ENCODE results near the gene FAM167B. TPM values are rescaled to one million over a fixed set of nuclear protein-coding genes. Genes with fewer than 3 reads are reported as not detected.
A peak's percentile ranks its signal among the peaks of the same experiment; 100 is the strongest.

Gene FAM167B
- total RNA-seq, 1 donor from 2014 or later, result 3.8 TPM

DNA sequence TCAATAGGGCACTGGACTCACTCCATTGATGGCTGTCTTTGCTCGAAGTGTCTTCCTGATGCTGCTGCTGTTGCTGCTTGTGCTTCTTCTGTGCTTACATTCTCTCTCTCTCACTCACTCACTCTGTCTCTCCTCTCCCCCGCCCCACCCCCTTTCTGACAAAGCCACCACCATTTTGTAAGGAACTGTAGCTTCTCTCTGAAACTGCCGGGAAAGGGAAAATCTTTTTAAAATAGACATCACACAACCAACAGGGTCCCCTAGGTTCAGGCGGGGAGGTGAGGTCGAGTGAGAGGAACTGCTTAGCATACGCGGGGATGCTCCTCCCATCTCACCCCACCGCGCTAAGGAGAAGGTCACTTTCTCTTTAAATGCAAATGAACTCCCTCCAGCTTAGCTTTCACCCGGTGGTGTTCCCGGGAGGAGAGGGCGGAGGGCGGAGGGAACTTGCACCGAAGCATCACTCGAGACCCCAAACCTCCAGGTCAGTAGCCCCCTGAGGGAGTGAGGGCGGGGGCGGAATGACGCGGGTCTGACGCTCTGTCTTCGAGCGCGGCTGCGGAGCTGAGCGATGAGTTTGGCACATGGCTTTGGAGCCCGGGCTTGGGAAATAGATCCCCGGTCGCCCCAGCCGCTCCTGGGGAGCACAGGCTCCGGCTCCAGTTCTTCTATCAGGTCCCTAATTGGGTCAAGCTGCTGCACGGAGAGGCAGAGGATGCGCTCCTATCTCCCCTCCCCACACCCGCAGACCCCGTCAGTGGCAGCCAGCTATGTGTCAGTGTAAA lies 46.6 kb upstream of the FAM167B start, which contains the start of gene CCDC28B:
Gene CCDC28B (plus strand): TSS at position 370 of the 785 bp plus-strand sequence. CDS start 1,341 bp downstream, outside the sequence.
- no peaks in the 10 kb centered on the region for H3K9me3 Mint-ChIP-seq (ENCODE audit: low read depth)
- no peak for DNase-seq (ENCODE audit: low spot score, unreplicated experiment)
- peak within 1 kb of the TSS; percentile 84 for H3K4me3 Mint-ChIP-seq (ENCODE audit: low read depth)
- peaks cover 3% of the 10 kb centered on the region for H3K36me3 Mint-ChIP-seq (ENCODE audit: insufficient read depth)
- H3K4me1 Mint-ChIP-seq (ENCODE audit: low read depth), result peaks cover 14% of the 10 kb centered on the region
- H3K27ac Mint-ChIP-seq, result peak within 1 kb of the TSS; percentile 71
- no peaks in the 10 kb centered on the region for H3K27me3 Mint-ChIP-seq
- TF ChIP-seq, protein P1, sequence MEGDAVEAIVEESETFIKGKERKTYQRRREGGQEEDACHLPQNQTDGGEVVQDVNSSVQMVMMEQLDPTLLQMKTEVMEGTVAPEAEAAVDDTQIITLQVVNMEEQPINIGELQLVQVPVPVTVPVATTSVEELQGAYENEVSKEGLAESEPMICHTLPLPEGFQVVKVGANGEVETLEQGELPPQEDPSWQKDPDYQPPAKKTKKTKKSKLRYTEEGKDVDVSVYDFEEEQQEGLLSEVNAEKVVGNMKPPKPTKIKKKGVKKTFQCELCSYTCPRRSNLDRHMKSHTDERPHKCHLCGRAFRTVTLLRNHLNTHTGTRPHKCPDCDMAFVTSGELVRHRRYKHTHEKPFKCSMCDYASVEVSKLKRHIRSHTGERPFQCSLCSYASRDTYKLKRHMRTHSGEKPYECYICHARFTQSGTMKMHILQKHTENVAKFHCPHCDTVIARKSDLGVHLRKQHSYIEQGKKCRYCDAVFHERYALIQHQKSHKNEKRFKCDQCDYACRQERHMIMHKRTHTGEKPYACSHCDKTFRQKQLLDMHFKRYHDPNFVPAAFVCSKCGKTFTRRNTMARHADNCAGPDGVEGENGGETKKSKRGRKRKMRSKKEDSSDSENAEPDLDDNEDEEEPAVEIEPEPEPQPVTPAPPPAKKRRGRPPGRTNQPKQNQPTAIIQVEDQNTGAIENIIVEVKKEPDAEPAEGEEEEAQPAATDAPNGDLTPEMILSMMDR (IDR thresholded peaks at IDR 0.05; ENCODE audit: unreplicated experiment), result no peak

DNA sequence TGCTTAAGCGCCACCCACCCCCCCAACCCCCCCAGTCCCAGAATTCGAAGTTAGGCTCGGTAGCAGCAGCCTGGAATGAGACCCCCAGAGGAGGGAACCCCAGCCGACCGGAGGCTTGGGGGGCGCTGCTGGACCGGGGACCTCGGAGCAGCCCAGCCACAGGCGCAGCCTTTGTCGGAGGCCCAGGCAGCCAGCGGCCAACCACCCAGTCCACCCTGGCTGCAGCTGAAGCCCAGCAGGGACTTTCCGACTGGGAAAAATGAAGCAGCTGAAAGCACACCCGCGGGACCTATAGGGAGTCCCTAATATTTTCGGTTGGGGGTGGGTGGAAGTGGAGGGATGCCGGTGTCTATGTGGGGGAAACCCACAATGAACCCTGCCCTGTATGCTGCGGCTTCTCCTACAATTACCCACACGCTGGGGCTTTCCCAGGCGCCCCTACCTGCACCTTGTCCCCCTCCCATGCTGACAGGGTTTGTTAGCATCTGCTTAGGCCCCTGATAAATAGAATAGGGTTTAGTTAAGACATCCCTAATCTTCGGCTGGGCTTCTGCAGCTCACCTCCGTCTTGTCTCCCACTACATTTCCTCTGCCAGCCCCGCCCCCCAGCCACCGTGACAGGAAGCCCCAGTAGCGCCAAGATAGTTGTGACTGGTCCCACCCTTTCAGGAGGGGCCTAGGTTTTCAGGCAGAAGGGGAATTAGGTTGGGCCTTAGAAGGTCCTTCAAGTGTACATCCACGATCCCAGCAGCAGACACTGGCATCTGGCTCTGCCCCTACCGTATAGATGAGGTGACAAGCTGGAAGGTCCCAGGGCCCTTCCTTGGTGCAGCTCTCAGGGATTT lies 45.8 kb upstream of the FAM167B start:
- H3K27ac Mint-ChIP-seq, result peak overlapping the region; percentile 71

DNA sequence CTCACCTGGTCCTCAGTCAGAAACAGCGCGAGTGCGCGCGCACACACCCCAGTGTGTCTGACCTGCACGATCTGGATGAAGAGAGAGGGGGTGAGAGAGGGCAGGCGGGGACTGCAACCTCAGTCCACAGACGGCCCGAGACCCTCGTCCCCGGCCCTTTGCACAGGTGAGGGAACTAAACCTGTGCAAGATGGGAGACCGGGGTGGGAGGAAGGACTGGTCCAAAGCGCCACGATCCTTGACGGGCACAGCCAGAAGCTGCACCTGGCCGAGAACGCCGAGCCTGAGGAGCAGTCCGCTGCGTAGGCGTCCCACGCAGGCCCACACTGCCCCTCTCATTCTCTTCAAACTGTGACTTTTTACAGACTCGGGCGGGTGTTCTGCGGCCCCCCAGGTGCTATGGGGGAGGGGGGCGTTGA lies 42.1 kb upstream of the FAM167B start:
- peak overlapping the region; percentile 88 for H3K4me3 Mint-ChIP-seq (ENCODE audit: low read depth)
- no peaks in the 10 kb centered on the region for H3K27me3 Mint-ChIP-seq
- DNase-seq (ENCODE audit: low spot score, unreplicated experiment), result no peak
- H3K4me1 Mint-ChIP-seq (ENCODE audit: low read depth), result peaks cover 19% of the 10 kb centered on the region
- no peaks in the 10 kb centered on the region for H3K9me3 Mint-ChIP-seq (ENCODE audit: low read depth)
- H3K36me3 Mint-ChIP-seq (ENCODE audit: insufficient read depth), result peaks cover 1% of the 10 kb centered on the region
- H3K27ac Mint-ChIP-seq, result peak overlapping the region; percentile 94
- TF ChIP-seq, protein P1 (IDR thresholded peaks at IDR 0.05; ENCODE audit: unreplicated experiment), result no peak

More for the DNA sequence above, 45.8 kb upstream of the FAM167B start:
- peak; percentile 38 for DNase-seq (ENCODE audit: low spot score, unreplicated experiment)
- TF ChIP-seq, protein P1 (IDR thresholded peaks at IDR 0.05; ENCODE audit: unreplicated experiment), result peak; percentile 15
- Mint-ChIP-seq H3K9me3 (ENCODE audit: low read depth) (no peaks in the 10 kb centered on the region), H3K36me3 (ENCODE audit: insufficient read depth) (peaks cover 3% of the 10 kb centered on the region), H3K27me3 (no peaks in the 10 kb centered on the region), H3K4me3 (ENCODE audit: low read depth) (peak overlapping the region; percentile 84), H3K4me1 (ENCODE audit: low read depth) (peaks cover 18% of the 10 kb centered on the region)

DNA sequence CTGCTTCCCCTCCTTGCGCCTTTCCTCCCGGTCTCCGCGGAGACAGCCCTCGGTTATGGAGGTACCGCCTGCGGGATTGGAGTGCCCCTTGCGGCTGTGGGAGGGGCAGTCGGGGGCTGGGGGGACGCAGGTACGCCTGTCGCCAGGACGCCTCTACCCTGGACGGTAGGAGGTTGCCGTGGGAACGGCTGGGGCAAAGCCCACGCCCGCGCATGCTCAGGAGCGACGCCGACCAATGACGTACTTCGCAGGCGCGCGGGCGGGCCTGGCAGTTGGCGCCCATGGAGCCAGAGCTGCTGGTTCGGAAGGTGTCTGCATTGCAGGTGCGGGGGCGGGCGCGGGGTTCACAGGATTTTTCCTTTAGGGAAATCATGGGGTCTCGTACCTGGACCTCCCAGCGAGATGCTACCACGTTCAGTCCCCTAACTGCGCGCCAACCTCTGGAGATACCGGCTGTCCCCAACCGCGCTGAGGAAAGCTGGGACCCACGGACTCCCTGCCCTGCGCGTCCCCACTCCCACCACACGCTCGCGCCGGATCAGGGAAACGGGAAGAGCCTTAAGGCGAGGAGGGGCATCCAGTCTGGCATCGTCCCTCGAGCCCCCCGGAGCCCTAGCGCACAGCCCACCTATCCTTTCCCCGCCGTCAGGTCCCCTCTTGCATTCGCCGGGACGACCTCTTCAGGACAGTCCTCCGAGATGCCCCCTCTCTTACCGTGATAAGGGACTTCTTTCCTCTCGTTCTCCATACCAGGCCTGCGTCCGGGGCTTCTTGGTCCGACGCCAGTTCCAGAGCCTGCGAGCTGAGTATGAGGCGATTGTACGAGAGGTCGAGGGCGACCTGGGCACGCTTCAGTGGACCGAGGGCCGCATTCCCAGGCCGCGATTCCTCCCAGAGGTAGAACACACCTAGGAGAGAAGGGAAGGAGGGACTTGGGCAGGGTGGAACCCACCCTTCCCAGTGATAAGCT lies 41.3 kb upstream of the FAM167B start, which contains the start of gene IQCC:
Gene IQCC (plus strand): TSS at position 271 of the 970 bp plus-strand sequence. CDS start 11 bp downstream, at position 282.
- H3K27me3 Mint-ChIP-seq, result no peaks in the 10 kb centered on the region
- TF ChIP-seq, protein P1 (IDR thresholded peaks at IDR 0.05; ENCODE audit: unreplicated experiment), result peak; percentile 48
- H3K27ac Mint-ChIP-seq, result peak within 1 kb of the TSS; percentile 94
- no peaks in the 10 kb centered on the region for H3K9me3 Mint-ChIP-seq (ENCODE audit: low read depth)
- H3K4me3 Mint-ChIP-seq (ENCODE audit: low read depth), result peak within 1 kb of the TSS; percentile 88
- peaks cover 1% of the 10 kb centered on the region for H3K36me3 Mint-ChIP-seq (ENCODE audit: insufficient read depth)
- peaks cover 13% of the 10 kb centered on the region for H3K4me1 Mint-ChIP-seq (ENCODE audit: low read depth)
- peak; percentile 87 for DNase-seq (ENCODE audit: low spot score, unreplicated experiment)

Data from progenitor cell of endocrine pancreas (in vitro differentiated cells).